Ammon's horn (tissue), 1 donor: ENCODE results near the gene LDAH.

Experiments
- DNase-seq: peaks from one replicate; pipeline ENCODE4 v3.0.0-alpha.2; 2016; ENCODE audit warnings: low spot score

The LDAH gene

DNA sequence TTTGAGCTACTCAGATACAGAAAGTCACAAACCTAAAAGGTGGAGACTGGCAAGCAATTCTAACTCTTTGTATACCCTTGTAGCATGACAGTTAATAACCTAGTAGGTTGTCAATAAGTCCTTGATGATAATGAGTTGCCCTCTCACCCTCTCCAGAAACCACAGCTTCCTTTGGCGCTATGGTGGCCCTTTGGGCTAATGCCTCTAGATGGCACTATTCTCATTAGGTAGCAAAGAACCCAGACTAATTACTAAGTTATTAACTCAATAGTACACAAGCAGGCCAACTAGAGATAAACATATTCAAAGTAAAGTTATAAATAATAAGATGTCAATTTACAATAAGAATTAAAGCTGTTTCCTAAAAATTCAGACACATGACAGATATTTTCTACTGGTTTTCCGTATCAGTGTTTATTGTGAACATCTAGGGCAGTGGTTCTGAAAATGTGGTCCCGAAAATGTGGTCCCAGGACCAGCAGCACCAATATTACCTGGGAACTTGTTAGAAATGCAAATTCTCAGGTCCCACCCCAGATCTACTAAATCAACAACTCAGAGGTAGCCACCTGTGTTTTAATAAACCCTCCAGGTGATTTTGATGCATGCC, 41.1 kb downstream of the LDAH start:
- no peak for DNase-seq

DNA sequence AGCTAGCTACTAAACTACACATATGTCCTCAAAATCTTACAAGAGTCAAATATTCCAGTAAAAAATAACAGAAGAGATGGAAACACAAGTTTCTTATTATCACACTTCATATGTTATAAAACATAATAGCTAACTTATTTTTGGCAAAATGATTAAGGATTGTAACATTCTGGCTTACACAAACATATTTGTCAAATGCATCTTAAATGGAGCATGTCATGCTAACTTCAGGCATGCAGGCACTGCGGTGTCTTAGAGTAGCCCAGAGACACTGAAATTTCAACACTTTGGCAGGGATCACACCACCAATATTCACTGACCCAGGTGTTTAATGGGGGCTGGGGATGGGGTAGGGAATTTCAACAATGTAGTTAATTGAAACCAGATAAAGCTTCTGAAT, 51.6 kb downstream of the LDAH start:
- DNase-seq, result no peak

DNA sequence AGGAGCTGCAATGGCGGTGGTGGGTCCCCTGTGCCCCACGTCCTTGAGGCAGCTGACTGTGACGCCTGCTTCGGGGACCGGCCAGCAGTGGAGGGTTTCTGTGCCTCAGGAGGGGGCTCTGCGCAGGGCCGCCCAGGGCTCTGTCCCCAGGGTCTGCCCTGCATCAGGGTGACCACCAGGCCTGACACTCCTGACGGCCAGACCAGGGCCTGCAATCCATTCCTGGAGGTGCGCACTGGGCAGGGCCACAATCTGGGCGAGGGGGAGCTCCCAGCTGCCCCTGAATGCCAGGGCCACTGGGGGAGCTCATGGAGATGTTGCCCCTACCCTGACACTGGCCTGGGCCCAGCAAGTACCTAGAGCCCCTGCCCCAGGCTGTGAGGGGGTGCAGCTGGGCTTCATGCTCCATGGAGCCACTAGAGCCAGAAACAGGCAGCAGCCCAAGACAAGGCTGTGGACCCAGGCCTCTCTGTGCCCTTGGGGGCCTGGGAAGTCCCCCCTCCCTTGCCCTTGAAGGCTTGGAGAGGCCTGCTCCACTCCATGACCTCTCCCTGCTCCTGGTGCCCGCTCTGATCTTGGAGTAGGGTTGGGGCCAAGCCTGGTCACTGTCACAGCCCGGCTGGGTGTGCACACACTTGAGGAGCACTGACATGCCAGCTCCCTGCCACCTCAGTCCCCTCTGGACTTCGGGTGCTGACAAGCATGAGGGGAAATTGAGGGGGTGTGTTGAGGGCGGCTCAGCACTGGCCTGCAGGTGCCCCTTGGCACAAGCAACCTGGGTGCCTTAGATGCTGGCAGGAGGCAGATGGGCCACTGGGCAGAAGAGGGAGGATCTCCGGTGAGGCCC, 55.9 kb downstream of the LDAH start:
- no peak for DNase-seq

DNA sequence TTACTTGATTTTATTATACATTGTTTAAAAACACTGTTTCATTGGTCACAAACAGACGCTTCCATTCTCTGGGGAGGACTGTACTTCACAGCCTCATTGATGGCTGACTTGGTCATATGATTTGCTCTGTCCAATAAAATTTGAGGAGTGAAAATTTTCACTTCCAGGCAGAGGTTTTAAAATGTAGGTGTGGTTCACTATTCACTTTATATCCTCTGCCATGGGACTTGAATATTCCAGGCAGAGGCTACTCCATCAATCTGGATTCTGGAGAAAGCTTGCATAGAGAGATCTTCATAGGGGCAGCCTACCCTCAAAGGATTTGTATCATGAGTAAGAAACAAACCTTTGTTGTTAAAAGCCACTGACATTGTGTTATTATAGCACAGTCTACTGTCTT, 56.7 kb downstream of the LDAH start:
- no peak for DNase-seq

DNA sequence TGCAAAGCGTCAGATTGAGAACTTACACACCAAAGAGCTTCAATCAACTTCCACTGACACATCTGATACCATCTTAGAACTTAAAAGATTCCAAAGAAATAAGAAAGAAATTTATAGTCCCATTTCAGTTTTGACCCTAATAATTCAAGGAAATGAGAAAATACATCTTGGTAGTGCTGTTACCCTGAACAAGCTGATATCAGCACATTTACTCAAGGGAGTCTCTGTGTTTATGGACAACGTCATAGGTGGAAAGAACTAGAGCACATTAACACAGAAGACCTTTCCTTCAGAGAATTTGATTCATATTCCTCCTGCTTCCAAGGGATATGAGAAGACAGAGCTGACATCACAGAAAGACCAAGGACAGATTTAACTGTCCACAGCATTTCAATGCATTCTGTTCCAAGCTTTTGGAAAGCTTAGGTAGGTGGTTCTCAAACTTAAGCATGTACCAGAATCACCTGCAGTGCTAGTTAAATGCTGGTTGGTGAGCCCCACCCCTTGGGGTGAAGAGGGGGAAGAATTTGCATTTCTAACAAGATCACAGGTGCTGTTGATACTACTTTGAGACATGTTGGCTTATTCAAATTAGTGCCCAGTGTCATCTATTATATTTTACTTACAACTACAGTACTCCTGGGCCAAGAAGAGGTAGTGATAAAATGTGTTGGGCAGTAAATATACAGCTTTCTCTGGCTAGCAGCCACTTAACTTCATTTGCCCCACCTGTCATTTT, 59.8 kb downstream of the LDAH start:
- no peak for DNase-seq

DNA sequence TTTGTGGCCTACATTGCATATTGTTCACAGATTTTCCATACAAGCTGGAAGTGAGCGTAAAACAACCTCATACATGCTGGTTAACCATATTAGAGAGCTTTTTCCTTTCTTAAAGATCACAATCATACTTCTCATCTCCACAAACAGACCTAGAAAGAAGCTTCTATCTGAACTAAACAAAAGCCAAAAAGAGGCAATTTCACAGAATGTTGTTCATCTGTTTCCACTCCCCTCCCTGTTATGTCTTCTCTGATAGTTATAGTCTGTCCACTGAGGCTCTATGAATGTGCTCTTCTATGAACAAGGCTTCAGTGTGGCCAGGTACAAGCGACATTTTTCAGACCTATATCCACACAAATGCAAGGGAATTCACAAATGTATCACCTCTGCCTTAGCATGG, 63.4 kb downstream of the LDAH start:
- no peak for DNase-seq

DNA sequence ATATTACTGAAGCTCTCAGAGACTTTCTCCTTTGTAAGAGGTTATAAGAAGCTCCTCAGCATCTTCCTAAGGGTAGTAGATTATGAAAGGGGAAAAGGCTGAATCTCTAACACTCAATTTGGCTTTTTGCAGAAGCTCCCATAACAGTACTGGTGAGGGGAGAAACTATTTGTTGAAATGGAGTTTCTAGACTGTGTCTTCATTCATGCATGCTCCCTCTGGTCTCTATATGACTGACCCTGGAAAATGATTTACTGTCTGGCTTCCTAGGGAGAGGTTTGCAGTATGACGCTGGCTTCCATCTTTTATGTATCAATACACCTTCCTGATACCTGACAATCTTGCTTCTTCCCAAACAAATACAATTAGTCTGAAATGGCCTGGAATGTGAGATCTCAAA, 63.9 kb downstream of the LDAH start:
- no peak for DNase-seq

DNA sequence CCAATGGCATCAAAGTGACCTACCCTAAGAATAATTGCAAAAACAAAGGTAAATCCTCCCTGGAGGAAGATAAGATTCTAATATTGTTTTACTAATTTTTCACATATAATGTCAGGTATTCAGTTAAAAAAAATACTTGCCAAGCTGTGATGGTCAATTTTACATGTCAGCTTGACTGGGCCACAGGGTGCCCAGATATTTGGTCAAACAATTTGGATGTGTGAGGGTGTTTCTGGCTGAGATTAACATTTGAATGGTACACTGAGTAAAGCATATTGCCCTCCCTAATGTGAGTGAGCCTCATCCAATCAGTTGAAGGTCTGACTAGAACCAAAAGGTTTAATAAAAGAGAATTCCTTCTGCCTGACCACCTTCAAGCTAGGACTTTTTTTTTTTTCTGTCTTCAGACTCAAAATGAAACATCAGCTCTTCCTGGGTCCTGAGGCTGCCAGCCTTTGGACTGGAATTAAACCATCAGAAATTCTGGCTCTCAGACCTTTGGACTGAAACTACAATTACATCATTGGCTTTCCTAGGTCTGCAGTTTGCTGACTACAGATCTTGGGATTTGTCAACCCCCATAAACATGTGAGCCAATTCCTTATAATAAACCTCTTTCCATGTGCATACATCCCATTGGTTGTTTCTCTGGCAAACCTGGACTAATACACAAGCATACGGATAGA, 65.4 kb downstream of the LDAH start:
- DNase-seq, result no peak

DNA sequence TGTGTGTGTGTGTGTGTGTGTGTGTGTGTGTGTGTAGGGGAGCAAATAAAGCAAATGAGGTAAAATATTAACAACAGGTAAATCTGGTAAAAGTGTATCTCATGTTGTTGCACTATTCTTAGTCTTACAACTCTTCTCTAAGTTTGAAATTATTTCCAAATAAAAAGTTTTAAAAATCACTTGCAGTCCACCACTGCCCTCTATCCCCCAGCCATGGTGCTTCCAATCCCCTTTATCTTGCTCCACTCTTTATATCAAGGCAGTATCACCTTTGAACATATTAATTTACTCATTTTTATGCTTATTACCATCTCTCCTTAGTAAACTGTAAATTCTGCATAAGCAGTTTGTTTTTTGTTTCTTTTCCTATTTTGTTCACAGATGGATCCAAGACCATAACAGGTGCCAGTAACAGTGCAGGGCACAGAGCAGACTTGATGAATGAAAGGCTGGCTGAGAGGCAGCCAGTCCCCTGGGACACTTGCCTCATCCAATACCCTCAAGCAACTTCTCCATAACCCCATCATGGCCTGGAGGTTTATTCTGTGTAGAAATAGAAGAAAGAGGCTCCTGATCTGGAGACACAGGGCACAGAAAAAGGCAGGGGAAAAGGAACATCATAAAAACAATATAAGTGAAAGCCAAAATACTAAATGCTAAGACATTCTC, 67.6 kb downstream of the LDAH start:
- DNase-seq, result no peak

DNA sequence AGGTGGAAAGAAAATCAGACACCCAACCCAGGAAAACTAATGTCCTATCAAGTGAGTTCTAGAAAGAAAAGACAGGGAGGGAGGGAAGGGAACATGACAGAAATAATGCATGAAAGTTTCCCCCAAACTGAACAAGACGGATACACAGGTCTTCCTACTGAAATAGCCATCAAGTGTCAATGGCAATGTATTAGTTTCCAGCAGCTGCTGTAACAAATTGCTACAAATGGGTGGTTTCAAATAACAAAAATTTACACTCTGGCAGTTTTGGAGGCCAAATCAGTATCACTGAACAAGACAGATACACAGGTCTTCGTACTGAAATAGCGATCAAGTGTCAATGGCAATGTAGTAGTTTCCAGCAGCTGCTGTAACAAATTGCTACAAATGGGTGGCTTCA, 70.6 kb downstream of the LDAH start:
- DNase-seq, result no peak

DNA sequence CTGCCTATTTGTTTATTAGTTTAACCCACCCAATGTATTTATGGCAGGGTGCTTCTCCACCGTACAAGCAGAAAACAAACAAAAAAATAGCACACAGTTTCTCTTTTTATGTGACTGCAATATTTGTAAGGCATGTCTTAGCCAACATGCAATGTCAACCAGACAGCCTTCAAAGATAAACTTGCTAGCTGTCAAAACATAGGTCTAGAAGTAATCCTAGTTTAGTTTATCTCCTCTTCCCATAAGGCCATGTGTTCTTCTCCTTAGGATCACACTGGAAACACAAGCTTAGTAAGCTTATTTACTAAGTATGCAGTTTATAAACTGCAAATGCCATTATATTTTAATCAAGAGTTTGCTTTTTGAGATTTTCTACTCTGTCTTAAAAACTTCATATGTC, 75.6 kb downstream of the LDAH start:
- DNase-seq, result no peak

DNA sequence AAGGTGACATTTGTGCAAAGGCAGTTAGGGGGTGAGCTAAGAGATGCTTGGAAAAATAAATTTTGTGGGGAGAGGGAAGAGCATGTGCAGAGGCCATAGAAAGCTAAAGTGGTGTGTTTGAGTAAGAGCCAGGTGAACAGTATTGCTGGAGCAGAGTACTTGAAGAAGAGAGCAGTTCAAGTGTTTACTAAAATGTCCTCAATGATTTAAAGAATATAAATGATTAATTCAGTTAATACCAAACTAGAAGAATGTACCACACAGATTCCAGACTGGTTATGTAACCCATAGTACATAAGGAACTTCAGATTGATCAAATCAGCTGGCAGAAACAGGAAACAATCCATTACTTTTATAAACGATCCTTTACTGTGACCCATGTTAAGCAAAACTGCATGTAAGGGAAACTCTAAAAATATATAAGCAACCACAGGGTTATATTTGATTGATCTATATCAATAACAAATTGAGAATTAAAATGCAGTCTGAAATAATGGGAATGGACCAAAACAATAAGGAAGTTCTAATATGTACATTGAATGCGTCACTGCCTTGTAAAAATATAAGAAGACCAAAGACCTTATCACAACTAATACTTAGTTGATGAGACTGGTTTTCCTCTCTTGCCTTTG, 76.9 kb downstream of the LDAH start:
- DNase-seq, result no peak

DNA sequence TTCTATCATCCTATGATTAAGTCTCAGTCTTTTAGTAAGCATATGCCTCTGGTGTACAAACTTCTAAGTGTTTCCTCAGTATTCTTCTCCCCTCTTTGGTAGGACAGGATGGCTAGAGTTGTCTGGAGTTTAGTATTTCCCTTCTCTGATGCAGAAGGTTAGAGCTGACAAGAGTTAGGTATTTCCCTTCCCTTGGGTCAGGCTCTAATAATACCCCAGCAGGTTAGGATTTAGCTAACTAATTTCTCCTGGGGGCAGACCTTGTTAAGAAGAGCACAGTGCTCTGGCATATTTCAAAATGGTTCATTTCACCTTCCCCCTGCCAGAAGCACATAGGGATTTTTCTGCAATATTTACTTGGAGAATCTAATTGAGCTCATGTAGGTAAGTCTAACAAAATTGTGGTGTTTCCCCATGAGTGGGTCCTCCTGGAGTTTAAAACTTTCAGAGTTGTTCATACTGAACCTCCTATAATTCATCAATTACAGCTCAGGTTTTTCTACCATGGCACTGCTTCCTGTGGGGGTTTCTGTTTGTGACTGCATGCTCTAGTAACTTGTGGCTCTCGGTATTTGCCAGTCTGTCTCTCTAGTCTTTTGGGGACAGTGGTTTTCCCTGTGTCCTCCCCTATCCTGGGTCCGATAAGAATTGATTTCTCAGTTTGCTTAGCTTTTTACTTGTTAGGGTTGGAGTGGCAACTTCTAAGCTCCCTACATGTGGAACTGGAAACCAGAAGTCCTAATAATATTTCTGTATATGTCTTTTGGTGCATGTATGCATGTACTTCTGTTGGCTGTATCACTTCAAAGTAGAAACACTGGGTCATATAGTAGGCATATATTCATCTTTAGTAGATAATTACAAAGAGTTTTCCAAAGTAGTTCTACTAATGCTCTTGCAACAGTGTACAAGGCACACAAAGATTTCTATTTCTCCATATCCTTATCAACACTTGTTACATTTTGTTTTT, 78.2 kb downstream of the LDAH start:
- DNase-seq, result no peak

DNA sequence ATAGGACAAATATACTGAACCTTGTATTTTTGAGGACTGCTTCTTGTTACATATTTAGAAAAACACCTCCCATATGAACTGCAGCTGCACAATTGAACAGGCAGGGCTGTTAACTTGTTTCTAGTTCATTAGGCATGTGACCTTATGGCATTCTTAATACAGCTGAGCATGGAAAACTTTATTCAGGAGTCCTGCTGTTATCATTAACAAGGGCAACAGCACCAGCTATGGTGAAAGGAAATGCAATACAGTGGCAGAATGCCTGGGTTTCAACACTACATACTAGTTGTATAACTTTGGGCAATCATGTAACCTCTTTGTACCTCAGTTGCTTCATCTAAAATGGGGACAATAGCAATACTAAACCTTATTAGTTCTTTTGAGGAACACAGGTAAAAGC, 84.1 kb downstream of the LDAH start:
- DNase-seq, result no peak

DNA sequence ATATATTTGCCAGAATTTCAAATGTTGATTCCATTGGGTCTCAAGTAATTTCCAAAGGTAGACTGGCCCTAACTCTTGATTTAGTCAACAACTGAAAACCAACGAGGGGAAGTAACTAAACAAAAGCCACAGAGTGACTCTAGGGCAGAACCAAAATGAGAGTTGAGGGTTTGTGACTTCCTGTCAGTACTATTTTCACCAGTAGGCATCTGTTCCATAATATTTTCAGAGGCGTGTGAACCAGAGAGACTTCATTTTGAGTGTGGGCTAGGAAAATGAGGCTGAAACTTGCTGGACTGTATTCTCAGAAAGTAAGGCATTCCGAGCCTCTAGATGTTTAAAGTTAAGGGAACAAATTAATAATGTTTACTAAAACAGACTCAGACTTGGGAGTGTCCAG, 85.4 kb downstream of the LDAH start:
- no peak for DNase-seq

DNA sequence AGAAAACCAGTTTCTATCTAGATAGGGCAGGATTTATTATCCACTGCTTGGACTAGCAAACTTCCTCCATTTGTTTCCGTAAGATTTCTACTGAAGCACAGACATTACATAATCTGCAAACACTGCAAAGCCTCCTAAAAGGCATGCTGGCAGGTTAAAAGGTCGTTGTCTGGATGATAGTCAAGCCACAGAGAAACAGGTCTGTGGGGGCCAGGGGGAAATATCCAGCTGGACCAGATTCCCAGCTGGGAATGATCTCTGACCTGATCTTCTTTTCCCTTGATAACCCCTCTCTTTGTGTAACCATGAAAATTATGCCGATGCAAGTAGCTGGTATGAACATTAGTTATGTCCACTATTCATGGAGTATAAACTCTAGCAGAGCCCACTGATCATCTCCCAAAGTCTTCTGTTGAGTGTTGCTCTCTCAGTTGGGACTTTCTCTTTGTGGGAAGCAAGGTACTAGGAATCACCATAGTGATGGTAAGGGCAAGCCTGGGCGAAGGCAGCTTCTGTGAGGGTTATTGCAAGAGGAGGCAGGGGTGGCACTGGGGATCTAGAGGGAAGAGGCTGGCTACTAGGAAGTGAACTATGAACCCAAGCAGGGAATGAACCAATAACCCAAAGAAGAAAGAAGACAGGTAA, 94.7 kb downstream of the LDAH start:
- DNase-seq, result no peak

DNA sequence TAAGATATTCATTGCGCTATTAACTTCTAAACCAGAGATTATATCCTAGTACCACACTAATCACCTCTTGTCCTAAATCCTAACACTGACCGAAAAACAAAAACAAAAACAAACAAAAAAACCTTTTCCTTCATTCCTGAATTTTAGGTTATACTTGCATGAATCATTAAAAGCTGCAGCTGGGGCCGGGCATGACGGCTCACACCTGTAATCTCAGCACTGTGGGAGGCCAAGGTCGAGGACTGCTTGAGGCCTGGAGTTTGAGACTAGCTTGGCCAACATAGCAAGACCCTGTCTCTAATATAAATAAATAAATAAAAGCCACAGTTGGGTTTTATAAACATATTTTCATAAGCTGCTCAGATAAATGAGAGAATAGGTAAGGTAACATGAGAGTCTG, 96.0 kb downstream of the LDAH start:
- no peak for DNase-seq

DNA sequence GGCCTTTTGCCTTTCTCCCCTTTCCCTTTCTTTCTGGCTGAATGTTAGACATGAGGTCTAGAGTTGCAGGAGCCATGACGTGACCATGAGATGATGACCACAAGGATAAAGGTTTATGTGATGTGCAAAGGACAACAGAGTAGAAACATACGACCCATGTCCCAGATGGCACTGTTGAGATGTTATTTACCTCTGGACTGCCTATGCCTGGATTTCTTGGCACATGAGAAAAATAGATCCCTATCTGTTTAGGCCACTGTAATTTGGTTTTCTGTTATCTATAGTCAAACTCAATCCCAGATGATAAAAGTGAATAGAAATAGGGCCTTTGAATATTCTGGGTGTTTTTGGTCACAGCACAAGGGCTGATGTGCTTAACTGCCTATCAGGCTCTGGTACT, 97.1 kb downstream of the LDAH start:
- DNase-seq, result no peak

DNA sequence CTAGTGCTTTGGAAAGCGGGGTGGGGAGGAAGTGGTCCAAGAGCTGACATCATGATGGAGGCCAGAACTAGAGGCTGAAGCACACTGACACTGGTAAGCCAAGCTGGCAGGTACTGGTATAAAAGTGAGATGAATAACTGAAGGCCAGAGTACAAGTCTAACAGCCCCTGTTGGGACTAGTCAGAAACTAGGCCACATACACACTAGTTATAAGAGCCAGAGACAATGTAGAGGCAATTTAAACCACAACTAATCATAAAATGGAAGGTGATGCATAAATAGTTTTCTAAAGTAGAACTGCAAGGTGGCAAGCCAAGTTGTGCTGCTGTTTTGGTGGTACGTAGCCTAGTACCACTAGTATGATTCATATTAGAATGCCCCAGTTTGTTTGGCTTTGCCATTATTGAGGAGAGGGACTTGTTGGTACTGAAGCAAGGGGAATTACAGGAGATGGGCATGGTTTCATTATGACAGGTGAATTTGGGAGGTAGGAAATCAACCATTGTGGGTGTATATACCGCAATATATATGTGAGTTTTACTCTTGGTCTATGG, 98.3 kb downstream of the LDAH start:
- no peak for DNase-seq

DNA sequence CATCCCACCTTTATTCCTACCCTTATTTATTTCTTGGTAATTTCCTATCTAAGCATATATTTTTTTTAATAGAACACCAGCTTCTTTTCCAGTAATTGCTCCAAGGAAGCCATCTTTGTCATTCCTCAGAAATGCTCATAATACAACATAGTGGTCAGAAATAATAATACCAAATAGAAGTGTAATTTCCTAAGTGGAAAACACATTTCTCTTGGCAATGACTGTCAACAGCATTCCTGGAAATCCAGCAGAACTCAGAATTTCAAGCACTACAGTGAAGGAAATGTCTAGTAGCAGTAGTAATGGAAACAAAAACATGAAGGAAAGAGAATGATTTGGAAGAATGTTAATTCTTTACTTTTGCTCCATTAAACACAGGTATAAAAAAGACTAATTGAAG, 99.4 kb downstream of the LDAH start:
- DNase-seq, result no peak
